C4-2B (cell line): ENCODE measurements around the gene CYBRD1.

Source experiments
- H3K27ac ChIP-seq: fragments of 450-650 bp; 2 replicates; pipeline ENCODE4 v1.5.1; 2017
- ZFX ChIP-seq: fragments of 450-650 bp; IDR thresholded peaks from 2 replicates; pipeline ENCODE4 v1.6.1; 2017
- TF ChIP-seq, protein P1 (sequence below): fragments of 450-650 bp; conservative IDR thresholded peaks from 2 replicates; pipeline ENCODE4 v1.5.1; 2017; ENCODE audit warnings: mild to moderate bottlenecking

CYBRD1 gene

DNA sequence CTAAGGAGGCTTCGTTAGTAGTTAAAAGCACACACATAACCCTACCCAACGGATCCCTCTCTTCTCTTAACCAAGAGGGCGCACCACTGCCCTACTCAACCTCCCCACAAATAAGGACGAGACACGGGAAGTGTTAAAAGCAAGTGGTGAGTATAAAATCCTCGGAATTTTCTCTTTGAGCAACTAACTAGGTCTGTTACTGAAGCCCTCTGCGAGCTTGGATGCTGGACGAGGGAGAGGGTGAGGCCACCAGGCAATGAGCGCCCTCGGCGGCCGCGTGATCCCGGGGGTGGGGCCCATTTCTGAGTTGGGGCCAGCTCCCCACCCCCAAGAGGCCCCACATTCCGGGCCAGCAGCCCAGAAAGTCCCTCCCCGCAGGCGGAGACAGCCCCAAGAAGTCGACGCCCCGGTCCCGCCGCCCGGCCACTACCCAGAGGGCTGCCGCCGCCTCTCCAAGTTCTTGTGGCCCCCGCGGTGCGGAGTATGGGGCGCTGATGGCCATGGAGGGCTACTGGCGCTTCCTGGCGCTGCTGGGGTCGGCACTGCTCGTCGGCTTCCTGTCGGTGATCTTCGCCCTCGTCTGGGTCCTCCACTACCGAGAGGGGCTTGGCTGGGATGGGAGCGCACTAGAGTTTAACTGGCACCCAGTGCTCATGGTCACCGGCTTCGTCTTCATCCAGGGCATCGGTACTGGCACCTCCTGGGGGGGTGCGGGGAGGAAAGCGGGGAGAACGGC lies at the start of gene CYBRD1:
TSS of gene CYBRD1 (plus strand) at position 423 of the 736 bp plus-strand sequence. CDS start at position 495, 72 bp downstream.
- TF ChIP-seq, protein P1, sequence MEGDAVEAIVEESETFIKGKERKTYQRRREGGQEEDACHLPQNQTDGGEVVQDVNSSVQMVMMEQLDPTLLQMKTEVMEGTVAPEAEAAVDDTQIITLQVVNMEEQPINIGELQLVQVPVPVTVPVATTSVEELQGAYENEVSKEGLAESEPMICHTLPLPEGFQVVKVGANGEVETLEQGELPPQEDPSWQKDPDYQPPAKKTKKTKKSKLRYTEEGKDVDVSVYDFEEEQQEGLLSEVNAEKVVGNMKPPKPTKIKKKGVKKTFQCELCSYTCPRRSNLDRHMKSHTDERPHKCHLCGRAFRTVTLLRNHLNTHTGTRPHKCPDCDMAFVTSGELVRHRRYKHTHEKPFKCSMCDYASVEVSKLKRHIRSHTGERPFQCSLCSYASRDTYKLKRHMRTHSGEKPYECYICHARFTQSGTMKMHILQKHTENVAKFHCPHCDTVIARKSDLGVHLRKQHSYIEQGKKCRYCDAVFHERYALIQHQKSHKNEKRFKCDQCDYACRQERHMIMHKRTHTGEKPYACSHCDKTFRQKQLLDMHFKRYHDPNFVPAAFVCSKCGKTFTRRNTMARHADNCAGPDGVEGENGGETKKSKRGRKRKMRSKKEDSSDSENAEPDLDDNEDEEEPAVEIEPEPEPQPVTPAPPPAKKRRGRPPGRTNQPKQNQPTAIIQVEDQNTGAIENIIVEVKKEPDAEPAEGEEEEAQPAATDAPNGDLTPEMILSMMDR, result no peak
- no peak for TF ChIP-seq ZFX
- peak within 1 kb of the TSS; percentile 59 for H3K27ac ChIP-seq

GRCh38 chr2:171475979-171476378 lies 46.3 kb upstream of the CYBRD1 start:
- TF ChIP-seq, protein P1, result no peak
- TF ChIP-seq ZFX, result no peak
- no peak overlapping the region for H3K27ac ChIP-seq

GRCh38 chr2:171478345-171478744 lies 43.9 kb upstream of the CYBRD1 start:
- H3K27ac ChIP-seq, result no peak overlapping the region
- TF ChIP-seq, protein P1, result no peak
- TF ChIP-seq ZFX, result no peak

- no peak overlapping the region for H3K27ac ChIP-seq
- no peak for TF ChIP-seq ZFX
- TF ChIP-seq, protein P1, result no peak
These were observed 43.0 kb upstream of the CYBRD1 start for GRCh38 chr2:171479154-171479814.

DNA sequence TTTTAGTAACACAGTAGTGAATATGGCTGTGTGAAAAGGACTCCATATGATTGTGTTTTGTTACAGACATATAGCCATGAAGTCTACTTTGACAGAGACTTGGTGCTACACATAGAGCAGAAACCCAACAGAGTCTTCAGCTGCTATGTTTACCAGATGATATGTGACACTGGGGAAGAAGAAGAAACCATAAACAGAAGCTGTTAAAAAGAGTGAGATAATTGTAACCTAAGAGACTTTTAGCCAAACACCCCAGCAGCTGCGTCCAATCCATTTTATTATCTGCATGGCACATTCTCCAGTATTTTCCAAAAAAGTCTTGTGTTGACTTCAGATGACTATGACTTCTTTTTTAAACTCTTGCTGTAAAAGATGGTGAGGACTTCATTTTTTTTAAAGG lies 41.4 kb upstream of the CYBRD1 start:
- no peak overlapping the region for H3K27ac ChIP-seq
- TF ChIP-seq ZFX, result no peak
- TF ChIP-seq, protein P1, result no peak

GRCh38 chr2:171482308-171482707 lies 40.0 kb upstream of the CYBRD1 start:
- TF ChIP-seq, protein P1, result no peak
- TF ChIP-seq ZFX, result no peak
- H3K27ac ChIP-seq, result no peak overlapping the region

DNA sequence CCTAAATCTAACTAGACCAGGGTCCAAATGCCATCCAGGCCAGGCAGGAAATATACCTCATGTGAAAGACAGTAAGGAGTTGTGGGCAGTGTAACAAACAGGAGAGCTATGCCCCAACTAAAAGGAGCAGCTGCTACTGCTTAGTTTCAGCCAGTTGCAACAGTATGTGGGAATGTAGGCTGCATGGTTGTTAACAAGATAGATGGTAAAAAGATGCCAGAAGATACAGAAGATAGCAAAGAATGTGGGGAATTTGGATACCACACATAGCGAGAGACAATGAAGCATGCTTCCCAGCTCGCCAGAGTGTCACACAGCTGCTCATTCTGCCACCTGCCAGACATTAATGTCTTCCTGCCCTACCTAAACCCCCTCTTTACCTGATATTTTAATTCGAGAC lies 39.4 kb upstream of the CYBRD1 start:
- H3K27ac ChIP-seq, result no peak overlapping the region
- TF ChIP-seq ZFX, result no peak
- TF ChIP-seq, protein P1, result no peak
